Activated naive CD8-positive, alpha-beta T cell (primary cell): ENCODE measurements around the gene DNAJC24.
A peak's percentile ranks its signal among the peaks of the same experiment; 100 is the strongest.
"Not testable (repeated sequence)": the region's sequence is repeated elsewhere in the genome, so short reads cannot be mapped to it uniquely, and the experiment has no call there.

Experiments used
- H3K27ac Mint-ChIP-seq: one replicate; pipeline ENCODE4 v1.8.0; 2021; ENCODE audit warnings: mixed read lengths
- H3K27me3 Mint-ChIP-seq: one replicate; pipeline ENCODE4 v1.8.0; 2021; ENCODE audit warnings: mixed read lengths
- H3K36me3 Mint-ChIP-seq: one replicate; pipeline ENCODE4 v1.8.0; 2021; ENCODE audit warnings: mixed read lengths
- H3K4me1 Mint-ChIP-seq: one replicate; pipeline ENCODE4 v1.8.0; 2021; ENCODE audit warnings: low read depth, mixed read lengths
- H3K4me3 Mint-ChIP-seq: one replicate; pipeline ENCODE4 v1.8.0; 2021; ENCODE audit warnings: mild to moderate bottlenecking, mixed read lengths
- H3K9me3 Mint-ChIP-seq: one replicate; pipeline ENCODE4 v1.8.0; 2021; ENCODE audit warnings: low read depth, mixed read lengths

The DNAJC24 gene, protein sequence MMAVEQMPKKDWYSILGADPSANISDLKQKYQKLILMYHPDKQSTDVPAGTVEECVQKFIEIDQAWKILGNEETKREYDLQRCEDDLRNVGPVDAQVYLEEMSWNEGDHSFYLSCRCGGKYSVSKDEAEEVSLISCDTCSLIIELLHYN

DNA sequence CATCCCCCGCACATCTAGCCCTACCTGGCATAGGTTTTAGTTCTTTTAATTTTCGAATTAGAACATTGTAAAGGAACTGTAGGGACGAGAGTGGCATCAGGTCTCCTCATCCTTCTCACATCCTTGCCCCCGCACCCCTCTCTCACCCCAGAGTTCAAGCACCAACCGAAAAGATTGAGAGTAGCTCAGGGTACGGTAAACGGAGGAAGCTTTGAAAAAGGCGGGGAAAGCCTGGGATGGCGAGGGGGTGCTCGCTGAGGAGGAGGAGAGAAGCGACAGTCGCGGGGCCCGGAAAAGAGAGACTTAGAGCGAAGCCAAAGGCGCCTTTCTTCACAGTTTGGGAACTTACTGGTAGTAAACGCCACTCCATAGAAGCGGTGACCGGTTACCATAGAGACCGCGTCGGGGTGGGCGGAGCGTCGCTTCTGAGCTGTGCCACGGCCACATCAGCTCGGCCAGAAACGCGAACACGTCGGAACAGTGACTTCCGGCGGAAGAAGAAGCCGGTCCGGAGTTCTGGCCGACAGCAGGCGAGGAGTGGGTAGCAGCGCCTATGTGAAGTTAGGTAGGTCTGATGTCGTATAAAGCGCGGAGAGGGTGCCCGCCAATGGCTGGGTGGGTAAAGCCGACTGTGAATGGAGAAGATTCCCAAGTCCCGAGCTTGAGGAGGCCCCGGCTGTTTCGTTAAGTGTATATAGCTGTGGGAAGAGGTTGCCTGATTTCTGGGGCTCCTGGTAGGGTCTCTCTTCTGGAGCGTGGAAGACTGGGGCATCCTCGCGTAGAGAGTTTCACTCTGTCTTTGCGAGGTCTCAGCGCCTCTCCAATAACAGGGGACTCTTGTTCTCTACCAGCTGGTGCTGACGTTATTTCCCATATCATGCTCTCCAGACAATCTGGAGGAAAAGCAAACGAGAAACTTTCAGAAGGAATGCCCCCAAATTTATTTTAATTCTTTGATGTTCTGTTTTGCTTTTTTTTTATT is at the start of gene DNAJC24, which contains the start of gene DCDC1:
Gene DNAJC24 (plus strand): TSS at position 513 of the 982 bp plus-strand sequence. CDS start 889 bp downstream, outside the sequence.
Gene DCDC1 (minus strand): TSS at position 392 of the 982 bp plus-strand sequence. CDS start 41,459 bp downstream, outside the sequence.
- Mint-ChIP-seq H3K9me3 (no peaks in the 10 kb centered on the region), H3K27me3 (no peaks in the 10 kb centered on the region), H3K27ac (peak within 1 kb of the TSS; percentile 97), H3K4me3 (peak within 1 kb of the TSS; percentile 93), H3K36me3 (peaks cover 12% of the 10 kb centered on the region), H3K4me1 (peaks cover 64% of the 10 kb centered on the region)

DNA sequence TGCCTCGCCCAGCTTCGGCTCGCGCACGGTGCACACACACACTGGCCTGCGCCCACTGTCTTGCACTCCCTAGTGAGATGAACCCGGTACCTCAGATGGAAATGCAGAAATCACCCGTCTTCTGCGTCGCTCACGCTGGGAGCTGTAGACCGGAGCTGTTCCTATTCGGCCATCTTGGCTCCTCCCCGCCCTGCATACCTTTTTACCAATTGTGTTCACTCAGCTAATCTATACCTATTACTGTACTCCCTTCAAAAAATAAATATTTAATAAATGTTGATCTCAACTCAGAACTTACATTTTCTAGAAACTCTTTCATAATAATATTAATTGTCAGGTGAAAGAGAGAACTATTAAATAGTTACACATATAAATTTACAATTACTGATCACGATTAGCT is 48.2 kb upstream of the DNAJC24 start:
- H3K27ac Mint-ChIP-seq, H3K27me3 Mint-ChIP-seq, H3K4me1 Mint-ChIP-seq, H3K9me3 Mint-ChIP-seq, H3K4me3 Mint-ChIP-seq, H3K36me3 Mint-ChIP-seq: not testable (repeated sequence)

GRCh38 chr11:31323145-31323544 is 46.5 kb upstream of the DNAJC24 start:
- Mint-ChIP-seq H3K27me3 (peaks cover 1% of the 10 kb centered on the region), H3K9me3 (no peaks in the 10 kb centered on the region), H3K36me3 (no peaks in the 10 kb centered on the region), H3K4me3 (no peak overlapping the region), H3K4me1 (peaks cover 2% of the 10 kb centered on the region), H3K27ac (no peak overlapping the region)

DNA sequence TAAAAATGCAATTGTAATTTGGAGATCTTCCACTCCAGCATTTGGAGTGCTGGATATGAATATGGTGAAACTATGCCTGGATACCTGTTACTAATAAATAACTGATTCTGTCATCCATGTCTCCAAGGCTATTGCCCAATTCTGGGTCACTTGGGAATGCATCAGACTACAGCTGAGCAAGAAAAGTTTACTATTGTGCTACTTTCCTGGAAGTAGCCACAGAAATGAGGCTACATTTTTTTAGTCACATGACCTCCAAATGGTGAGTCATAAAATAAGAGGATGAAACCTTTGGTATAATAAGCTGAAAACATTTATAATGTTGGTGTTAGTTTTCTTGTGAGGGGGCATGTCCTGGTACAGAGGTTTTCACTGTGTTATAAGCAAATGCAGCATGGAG is 44.5 kb upstream of the DNAJC24 start:
- H3K4me1 Mint-ChIP-seq, result peaks cover 2% of the 10 kb centered on the region
- H3K27ac Mint-ChIP-seq, result no peak overlapping the region
- H3K4me3 Mint-ChIP-seq, result no peak overlapping the region
- no peaks in the 10 kb centered on the region for H3K9me3 Mint-ChIP-seq
- H3K36me3 Mint-ChIP-seq, result no peaks in the 10 kb centered on the region
- H3K27me3 Mint-ChIP-seq, result peaks cover 1% of the 10 kb centered on the region

DNA sequence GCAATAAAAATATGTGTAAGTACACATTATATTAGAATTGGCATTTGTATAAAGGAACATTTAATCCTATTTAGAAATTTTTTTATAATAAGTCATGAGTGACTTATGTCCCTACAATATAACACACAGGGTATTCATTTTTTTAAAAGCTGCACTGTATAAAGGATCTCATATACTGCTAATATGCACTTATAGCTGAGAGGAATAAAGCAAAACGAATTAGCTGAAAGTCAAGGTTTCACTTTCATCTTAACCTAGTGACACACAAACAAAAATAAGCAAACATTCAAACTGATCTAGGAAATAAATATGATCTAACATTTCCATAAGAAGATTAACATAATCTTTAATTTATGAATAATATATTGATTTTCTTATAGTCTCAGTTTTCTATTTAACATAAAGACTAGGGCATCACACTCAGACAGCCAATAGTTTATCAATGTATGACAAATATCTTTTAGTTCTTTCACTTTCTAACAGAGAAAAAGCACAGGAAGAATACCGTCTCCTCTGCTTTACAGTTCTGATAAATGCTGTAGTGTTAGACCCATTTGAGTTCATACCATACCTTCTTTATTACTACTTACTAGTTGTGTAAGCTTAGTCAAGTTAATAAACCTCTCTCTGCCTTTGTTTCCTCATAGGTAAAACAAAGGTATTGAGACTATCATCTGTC is 43.1 kb upstream of the DNAJC24 start:
- H3K4me3 Mint-ChIP-seq, result no peak overlapping the region
- no peaks in the 10 kb centered on the region for H3K9me3 Mint-ChIP-seq
- H3K36me3 Mint-ChIP-seq, result no peaks in the 10 kb centered on the region
- H3K27me3 Mint-ChIP-seq, result peaks cover 1% of the 10 kb centered on the region
- H3K4me1 Mint-ChIP-seq, result peaks cover 2% of the 10 kb centered on the region
- no peak overlapping the region for H3K27ac Mint-ChIP-seq

- no peak overlapping the region for H3K27ac Mint-ChIP-seq
- H3K4me3 Mint-ChIP-seq, result no peak overlapping the region
- H3K36me3 Mint-ChIP-seq, result no peaks in the 10 kb centered on the region
- peaks cover 2% of the 10 kb centered on the region for H3K4me1 Mint-ChIP-seq
- peaks cover 1% of the 10 kb centered on the region for H3K27me3 Mint-ChIP-seq
- no peaks in the 10 kb centered on the region for H3K9me3 Mint-ChIP-seq
These were observed 42.2 kb upstream of the DNAJC24 start for GRCh38 chr11:31327417-31327816.

- Mint-ChIP-seq H3K27ac (no peak overlapping the region), H3K27me3 (peaks cover under 1% of the 10 kb centered on the region), H3K4me3 (no peak overlapping the region), H3K9me3 (no peaks in the 10 kb centered on the region), H3K36me3 (no peaks in the 10 kb centered on the region), H3K4me1 (peaks cover 2% of the 10 kb centered on the region)
These were observed 41.0 kb upstream of the DNAJC24 start for GRCh38 chr11:31328697-31329096.

- Mint-ChIP-seq H3K27me3 (peaks cover 6% of the 10 kb centered on the region), H3K27ac (no peak overlapping the region), H3K4me1 (peaks cover 2% of the 10 kb centered on the region), H3K9me3 (no peaks in the 10 kb centered on the region), H3K36me3 (no peaks in the 10 kb centered on the region), H3K4me3 (no peak overlapping the region)
These were observed 31.9 kb upstream of the DNAJC24 start for GRCh38 chr11:31337806-31338205.

- no peak overlapping the region for H3K4me3 Mint-ChIP-seq
- no peaks in the 10 kb centered on the region for H3K9me3 Mint-ChIP-seq
- H3K27me3 Mint-ChIP-seq, result peaks cover 10% of the 10 kb centered on the region
- H3K27ac Mint-ChIP-seq, result no peak overlapping the region
- peaks cover 2% of the 10 kb centered on the region for H3K4me1 Mint-ChIP-seq
- no peaks in the 10 kb centered on the region for H3K36me3 Mint-ChIP-seq
These were observed 28.6 kb upstream of the DNAJC24 start for GRCh38 chr11:31340903-31341572.

GRCh38 chr11:31351168-31351567 is 18.5 kb upstream of the DNAJC24 start:
- no peaks in the 10 kb centered on the region for H3K36me3 Mint-ChIP-seq
- peaks cover 4% of the 10 kb centered on the region for H3K27me3 Mint-ChIP-seq
- H3K4me1 Mint-ChIP-seq, result no peaks in the 10 kb centered on the region
- no peak overlapping the region for H3K4me3 Mint-ChIP-seq
- no peak overlapping the region for H3K27ac Mint-ChIP-seq
- no peaks in the 10 kb centered on the region for H3K9me3 Mint-ChIP-seq

GRCh38 chr11:31355131-31355530 is 14.5 kb upstream of the DNAJC24 start:
- no peaks in the 10 kb centered on the region for H3K4me1 Mint-ChIP-seq
- no peak overlapping the region for H3K27ac Mint-ChIP-seq
- no peaks in the 10 kb centered on the region for H3K36me3 Mint-ChIP-seq
- peaks cover 4% of the 10 kb centered on the region for H3K27me3 Mint-ChIP-seq
- no peaks in the 10 kb centered on the region for H3K9me3 Mint-ChIP-seq
- H3K4me3 Mint-ChIP-seq, result no peak overlapping the region

DNA sequence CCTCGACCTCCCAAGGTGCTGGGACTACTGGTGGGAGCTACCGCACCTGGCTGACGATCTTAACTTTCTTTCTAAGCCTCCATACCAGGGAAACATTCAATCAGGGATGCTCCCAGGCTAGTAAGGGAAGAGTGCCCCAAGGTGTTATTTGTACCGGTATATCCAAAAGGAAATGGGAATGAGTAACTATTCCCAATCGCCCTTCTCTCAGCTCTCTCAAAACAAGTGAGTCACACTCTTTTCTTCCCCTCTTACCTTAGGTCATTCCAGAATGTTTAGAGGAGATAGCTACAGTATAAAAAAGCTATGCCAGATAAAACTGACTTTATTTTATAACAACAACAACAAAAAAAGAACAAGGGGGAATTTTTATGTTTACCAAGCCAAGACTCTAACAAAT is 13.8 kb upstream of the DNAJC24 start:
- H3K9me3 Mint-ChIP-seq, result no peaks in the 10 kb centered on the region
- H3K27ac Mint-ChIP-seq, result no peak overlapping the region
- peaks cover 3% of the 10 kb centered on the region for H3K4me1 Mint-ChIP-seq
- no peaks in the 10 kb centered on the region for H3K36me3 Mint-ChIP-seq
- H3K27me3 Mint-ChIP-seq, result peaks cover 4% of the 10 kb centered on the region
- H3K4me3 Mint-ChIP-seq, result no peak overlapping the region

DNA sequence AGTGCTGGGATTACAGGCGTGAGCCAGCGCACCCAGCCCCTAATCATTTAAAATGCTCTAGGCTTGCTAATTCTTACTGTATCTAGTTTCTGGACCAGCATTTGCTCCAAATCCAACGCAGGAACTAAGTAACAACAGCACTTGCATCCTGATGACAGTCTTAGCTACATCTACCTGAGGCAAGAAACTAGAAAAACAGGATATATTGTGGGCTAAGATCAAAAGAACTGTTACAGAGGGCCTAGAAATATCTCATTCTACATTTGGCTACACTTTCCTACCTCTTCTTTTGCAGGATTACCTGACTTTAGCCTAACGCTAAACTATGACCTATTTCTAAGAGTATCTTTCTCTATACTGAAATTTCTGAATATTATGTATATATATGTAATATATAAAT is 7.9 kb upstream of the DNAJC24 start:
- H3K27ac Mint-ChIP-seq, result no peak overlapping the region
- no peaks in the 10 kb centered on the region for H3K36me3 Mint-ChIP-seq
- no peak overlapping the region for H3K4me3 Mint-ChIP-seq
- H3K4me1 Mint-ChIP-seq, result peaks cover 26% of the 10 kb centered on the region
- no peaks in the 10 kb centered on the region for H3K9me3 Mint-ChIP-seq
- no peaks in the 10 kb centered on the region for H3K27me3 Mint-ChIP-seq

DNA sequence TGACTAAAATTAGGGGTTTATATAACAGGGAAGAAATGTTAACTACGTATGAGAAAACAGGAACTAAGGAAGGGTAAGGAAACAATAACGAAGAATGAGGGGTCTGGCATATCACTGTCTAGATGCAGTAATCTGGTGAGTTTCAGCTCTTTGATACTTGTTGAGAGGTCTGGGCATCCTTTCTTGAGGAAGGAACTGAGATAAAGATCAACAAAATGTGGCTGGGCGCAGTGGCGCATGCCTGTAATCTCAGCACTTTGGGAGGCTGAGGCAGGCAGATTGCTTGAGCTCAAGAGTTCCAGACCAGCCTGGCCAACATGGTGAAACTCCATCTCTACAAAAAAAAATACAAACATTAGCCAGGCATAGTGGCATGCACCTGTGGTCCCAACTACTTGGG is 2.9 kb upstream of the DNAJC24 start:
- peaks cover 3% of the 10 kb centered on the region for H3K36me3 Mint-ChIP-seq
- H3K27me3 Mint-ChIP-seq, result no peaks in the 10 kb centered on the region
- no peaks in the 10 kb centered on the region for H3K9me3 Mint-ChIP-seq
- H3K4me1 Mint-ChIP-seq, result peaks cover 52% of the 10 kb centered on the region
- H3K4me3 Mint-ChIP-seq, result peak overlapping the region; percentile 40
- no peak overlapping the region for H3K27ac Mint-ChIP-seq
